GM19467 (cell line): ENCODE data around the gene ADH4.
"Not testable (repeated sequence)": the region's sequence is repeated elsewhere in the genome, so short reads cannot be mapped to it uniquely, and the experiment has no call there.

Experiments used
- ATAC-seq: cut with Tn5 transposase; IDR thresholded peaks from one replicate; pipeline ENCODE4 v1.9.1; 2021; ENCODE audit warnings: mild to moderate bottlenecking, moderate library complexity; ENCODE audit not compliant: unreplicated experiment

Gene ADH4

DNA sequence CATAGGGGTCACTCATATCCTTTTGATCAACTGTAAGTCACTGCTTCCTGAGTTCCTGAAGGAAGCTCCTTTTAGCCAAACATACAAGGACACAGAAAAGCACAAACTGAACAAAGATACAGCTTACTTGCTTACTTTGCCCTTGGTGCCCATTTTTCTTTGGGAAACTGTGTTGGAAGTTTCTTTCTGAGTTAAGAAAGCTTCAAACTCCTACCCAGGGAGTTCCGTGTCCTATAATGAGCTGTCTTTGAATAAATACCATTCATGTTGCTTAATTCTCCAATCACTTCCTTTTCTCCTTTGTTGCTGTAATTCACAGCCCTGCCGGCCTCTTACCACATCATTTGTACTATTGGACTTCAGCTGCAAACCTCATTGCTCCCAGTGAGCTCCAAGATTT, at the start of gene ADH4:
Gene ADH4, minus strand, starts transcription at position 228 of the 400 bp plus-strand sequence. Its CDS starts 75 bp downstream, at position 153.
- ATAC-seq: no peak

DNA sequence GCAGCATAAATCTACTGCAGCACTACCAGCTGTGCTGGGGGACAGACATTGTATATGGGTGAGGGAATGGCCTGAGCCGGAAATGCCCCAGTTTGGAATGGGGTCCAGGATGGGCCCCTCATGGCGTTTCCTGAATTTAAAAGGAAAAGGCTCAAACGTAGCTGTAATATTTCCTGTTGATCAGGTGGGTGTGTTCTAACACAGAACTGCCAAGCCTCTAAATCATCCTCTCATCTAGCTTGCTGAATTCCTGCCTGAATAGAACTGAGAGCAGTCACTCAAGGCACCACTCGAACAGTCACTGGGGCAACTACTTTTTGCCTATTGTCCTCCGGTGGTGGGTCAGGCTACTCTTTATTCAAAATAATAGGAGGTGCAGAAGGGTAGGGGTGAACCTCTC, 46.2 kb upstream of the ADH4 start:
- ATAC-seq: no peak

DNA sequence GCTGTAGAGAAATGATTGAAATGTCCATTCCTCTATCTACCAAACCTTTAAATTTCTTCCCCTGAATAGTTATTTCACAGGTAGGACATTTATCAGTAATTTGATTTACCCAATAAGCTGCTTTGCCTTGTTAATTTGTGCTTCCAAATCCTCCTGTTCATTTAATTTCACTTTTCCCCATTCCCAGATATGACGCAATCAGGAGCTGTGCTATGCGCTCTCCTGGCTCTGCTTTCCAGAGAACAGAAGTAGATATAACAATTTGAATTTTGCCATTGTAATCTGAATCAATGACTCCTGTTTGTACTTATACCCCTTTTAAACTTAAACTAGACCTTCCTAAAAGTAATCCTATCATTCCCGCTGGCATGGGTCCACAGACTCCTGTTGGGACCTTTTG, 45.8 kb upstream of the ADH4 start:
- not testable (repeated sequence) for ATAC-seq

DNA sequence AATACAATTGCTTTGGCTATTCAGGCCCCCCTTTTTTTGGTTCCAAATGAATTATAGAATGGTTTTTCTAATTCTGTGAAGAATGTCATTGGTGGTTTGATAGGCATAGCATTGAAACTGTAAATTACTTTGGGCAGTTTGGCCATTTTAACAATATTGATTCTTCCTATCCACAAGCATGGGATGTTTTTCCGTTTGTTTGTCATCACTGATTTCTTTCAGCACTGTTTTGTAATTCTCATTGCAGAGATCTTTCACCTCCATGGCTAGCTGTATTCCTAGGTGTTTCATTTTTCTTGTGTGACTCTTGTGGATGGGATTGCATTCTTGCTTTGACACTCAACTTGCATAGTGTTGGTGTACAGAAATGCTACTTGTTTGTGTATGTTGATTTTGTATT, 41.9 kb upstream of the ADH4 start:
- no peak for ATAC-seq

DNA sequence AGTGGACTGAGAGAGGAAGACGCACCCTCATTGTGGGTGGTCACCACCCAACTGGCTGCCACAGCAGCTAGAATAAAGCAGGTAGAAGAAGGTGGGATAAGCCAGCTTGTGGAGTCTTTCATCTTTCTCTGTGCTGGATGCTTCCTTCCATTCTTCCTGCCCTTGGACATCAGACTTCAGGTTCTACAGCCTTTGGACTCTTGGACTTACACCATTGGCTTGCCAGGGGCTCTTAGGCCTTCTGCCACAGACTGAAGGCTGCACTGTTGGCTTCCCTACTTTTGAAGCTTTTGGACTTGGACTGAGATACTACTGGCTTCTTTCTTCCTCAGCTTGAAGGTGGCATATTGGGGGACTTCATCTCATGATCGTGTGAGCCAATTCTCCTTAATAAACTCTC, 41.5 kb upstream of the ADH4 start:
- ATAC-seq: no peak

DNA sequence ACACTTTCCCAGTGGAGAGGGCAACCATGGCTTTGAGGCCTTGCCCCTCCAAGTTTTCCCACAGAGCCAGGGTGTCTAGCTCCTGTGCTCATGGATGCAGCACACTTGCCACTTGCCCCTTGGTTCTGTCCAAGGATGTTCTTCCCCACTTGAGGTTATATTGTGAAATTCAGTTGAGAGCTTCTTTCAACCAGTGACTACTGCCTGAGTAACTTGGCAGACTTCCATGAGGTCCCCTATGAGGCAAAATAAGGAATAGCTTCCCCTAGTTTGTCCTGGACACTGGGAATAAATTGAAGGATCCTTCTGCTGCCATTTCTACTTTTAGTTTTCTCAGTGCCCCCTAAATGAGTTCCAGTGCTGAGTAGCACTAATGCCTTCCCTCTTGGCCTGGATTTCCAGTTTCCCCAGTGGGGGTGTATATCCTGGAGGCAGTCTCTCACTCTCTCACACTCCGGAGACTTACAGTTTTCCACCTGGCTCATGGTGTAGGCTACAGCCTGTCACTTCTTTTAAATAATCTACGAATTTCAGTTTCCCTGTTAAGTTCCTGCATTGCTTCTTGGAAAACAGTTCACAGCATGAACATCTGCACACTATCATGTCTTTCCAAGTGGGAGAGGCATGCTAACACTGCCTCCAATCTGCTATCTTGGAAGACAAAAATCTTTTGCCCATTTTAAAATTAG, 36.4 kb upstream of the ADH4 start:
- ATAC-seq: no peak

DNA sequence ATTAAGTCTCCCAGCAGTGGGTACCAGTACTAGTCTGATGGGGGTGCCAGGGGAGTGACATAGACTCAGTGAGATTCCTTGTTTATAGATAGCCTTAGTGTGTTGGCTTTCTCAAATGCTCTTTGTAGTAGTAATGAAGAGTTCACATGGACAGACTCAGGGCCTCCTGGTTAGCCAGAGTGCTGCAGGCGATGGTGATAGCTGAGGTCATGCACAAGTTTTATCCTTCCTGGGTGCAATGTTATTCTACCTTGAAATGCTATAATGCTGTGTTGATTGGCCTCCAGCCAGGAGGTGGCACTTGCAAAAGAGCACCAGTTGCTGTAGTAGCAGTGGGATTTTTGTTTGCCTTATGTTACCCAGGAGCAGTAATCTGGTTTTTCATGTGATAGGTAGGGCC, 35.5 kb upstream of the ADH4 start:
- no peak for ATAC-seq

DNA sequence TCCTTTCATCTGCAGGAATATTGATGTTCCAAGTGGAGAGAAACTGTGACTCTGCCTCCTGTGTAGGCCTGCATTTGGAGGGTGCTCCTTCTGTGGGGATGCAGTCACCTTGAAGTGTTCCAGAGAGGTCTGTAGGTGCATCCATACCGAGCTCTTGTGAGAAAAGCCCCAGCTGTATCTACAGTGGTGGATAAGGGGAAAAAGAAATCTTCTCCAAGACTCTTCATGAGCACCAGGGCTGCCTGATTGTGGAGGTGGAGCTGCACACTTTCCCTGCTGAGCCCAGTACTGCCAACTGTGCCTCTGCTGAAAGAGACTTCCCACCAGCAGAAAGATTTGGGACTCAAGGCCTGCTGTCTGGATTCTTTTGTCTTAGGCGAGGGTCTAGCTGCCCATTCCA, 35.1 kb upstream of the ADH4 start:
- no peak for ATAC-seq

DNA sequence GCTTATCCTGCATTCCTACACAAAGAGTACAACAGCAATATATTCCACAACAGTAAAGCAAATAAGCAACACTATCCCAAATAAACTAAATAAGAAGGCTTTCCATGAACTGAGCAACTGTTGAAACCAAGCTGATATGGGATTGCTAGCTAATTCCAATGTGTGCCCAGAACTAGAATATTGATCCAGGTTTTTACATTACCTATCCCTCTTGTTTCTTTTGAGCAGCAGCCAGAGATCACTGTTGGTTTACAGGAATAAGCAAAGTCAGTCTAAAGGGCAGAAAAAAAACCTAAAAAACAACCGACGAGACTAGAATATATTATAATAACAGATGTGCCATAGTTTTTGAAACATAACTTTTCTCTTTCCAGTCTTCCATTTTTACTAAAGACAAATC, 22.4 kb upstream of the ADH4 start:
- ATAC-seq: no peak

DNA sequence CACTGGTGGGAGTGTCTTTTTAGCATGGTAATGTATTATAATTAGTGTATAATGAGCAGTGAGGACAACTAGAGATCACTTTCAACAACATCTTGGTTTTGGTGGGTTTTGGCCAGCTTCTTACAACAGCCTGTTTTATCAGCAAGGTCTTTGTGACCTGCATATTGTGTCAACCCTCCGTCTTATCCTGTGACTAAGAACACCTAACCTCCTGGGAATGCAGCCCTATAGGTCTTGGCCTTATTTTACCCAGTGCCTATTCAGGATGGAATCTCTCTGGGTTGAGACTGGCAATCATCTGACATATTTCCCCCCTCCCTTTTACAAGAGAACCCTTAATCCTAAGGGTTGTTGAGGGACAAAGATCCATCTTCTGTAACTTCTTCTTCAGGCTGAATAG, 21.9 kb upstream of the ADH4 start:
- ATAC-seq: no peak

DNA sequence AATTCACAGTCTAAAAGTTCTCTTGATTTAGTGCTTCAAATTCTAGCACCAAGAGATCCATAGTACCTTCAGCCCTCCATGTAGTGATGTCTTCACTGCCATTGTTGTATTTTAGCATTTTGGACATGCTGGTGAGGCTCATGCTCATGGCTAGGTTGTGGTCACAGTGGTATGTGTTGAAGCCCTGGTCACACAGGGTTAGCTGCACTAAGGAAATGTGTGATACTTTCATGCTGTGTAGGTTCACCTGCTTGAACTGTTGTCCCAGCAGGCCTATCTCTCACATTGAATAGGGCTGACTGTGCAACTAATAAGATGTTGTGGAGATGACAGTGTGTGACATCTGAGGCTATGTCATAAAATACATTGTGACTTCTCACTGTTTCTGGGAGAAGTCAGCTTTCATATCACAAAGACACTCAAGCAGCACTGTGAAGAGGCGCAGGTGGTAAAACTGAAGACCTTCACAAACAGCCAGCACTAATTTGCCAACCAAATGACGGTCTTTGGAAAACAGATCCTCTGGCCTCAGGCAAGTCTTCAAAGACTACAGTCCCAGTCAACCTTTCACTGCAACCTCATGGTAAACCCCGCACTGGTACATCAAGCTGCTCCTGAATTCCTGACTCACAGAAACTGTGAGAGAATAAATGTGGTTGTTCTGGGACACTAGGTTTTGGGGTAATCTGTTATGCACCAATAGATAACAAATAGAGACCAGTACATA, 17.4 kb upstream of the ADH4 start:
- ATAC-seq: no peak

DNA sequence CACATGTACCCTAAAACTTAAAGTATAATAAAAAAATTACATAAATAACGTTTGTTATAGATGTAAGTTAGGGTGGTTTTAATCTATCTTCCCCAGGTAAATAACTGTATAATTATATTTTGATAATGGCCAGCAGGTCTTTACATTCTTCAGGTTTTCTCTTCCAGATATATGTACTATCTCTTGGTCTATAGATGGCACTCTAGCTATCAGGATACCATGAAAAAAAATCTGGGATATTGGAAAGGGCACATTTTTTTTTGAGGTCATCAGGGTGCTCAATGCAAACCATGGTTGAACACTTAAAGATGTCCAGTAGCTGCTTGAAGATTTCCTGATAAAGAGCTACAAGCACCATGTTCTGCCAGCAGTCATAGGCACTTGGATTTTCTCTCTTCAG, 15.6 kb upstream of the ADH4 start:
- no peak for ATAC-seq

DNA sequence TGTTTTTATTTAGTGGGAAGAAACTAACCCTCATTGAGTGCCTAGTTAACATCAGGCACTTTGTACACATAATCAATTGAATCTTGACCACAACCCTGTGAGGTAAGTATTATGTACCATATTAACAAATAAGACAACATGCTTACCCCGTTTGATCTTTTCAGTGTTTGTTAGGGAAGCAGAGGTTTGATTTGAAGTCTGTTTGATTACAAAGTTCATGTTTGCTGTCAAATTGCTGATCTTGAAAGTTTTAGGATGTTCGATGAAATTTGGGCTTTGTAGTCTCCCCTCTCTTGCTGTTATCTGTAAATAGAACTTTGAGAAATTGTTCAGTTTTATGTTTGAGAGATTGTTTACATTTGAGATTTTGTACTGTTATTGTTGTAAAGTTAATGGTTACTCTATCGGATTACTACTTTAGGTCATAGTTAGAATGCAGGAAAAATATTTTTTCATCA, 13.4 kb upstream of the ADH4 start:
- ATAC-seq: no peak

DNA sequence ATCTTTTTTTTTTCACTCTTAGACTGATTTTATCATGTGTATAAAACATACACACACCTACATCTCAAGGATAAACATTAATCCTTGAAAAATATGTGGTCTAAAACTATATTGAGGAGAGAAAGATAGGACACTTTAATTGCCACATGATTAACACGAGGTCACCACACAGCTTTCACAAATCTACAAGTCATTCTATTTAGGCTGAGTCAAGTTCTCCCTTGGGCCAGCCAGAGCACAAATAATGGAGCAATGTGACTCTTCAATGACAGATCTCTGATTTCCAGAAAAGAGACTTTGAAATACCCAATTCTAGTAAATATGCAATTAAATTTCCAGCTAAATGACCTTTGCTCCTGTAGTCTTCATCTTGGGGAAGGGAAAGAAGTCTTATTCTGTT, 12.9 kb upstream of the ADH4 start:
- ATAC-seq: no peak

DNA sequence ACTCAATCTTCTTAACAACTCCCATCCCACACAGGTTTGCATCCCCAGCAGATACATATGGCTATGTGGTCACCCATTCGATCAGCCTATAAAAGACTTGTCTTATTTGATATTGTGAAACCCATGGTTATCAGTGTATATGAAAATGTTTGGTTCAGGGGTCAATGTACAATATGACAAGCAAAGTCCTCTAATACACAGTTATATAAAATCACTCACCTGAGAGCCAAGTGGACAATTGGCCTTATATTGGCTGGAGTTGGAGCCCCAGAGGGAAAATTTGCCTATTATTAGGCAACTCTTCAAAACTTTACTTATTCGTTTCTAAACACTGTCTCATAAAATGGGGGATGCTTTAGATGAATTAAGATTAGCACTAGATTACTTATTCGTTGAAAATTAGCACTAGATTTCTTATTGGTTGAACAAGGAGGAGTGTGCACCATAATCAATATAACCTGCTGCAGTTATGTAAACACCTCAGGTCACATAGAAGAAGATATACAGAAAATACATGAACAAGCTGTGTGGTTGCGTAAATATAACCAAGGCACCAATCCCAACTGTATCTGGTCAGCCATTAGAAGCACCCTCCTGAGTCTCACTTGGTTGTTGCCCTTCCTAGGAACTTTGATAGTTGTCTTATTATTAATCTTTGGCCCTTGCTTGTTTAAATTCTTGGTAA, 10.7 kb upstream of the ADH4 start:
- no peak for ATAC-seq

DNA sequence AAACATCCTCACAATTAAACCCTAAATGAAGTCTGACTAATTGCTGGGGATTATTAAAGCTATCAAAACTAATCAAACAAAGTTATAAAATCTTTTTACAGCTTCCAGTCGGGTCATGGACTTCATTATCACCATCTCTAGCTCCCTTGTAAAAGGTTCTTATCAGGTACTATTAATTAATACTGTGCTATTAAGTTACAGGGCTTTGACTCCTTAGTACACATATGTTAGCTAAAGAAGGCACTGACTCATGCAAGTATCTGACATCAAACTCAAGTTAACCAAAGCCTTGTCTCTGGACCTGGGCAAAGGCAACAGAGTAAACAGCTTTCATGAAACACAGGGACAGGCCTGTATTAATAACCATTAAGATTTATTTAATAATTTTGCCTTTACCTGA, 7.9 kb upstream of the ADH4 start:
- ATAC-seq: no peak

DNA sequence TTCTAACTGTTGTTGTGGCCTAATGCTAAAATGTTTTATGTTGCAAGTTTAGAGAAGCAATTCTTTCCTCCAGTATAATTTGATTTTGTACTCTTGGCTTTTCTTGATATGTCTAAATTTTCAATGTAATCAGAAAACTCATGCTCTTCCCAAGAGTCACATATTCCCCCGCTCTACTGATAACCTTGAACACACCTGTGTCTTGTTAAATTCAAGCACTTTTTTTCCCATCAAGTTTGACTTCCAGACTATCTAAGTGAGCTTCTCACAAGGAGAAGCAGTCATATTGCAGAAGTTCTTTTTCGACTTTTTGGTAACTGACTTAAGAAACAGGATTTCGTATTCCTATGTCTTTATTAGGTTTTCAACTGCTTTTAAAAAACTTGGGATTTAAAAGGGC, 7.4 kb upstream of the ADH4 start:
- ATAC-seq: no peak

DNA sequence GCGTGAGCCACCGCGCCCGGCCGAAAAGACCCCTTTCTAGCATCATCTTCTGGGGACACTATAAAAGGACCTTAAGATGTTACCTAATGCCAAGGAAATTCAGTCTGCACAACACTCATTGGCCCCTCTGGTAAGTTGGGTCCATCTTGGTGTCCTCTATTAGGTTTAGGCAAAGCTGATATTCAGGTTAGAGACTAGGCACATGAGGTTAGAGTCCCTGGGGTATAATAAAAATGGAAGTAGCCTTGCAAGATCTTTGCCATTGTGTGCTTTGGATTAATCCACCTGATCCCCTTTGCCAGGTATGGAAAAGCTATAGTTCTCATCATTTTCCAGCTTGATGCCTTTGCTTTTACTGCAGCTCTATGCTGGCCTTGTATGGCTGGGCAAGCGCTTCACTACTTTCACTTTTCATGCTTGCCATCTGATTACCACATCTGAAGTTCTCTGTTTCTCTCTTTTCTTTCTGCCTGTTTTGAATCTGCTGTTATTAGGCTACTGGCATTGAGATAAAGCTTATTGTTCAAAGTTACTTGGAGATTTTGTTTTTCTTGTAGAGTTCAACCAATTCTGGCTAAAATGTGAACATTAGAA, 5.4 kb upstream of the ADH4 start:
- no peak for ATAC-seq

DNA sequence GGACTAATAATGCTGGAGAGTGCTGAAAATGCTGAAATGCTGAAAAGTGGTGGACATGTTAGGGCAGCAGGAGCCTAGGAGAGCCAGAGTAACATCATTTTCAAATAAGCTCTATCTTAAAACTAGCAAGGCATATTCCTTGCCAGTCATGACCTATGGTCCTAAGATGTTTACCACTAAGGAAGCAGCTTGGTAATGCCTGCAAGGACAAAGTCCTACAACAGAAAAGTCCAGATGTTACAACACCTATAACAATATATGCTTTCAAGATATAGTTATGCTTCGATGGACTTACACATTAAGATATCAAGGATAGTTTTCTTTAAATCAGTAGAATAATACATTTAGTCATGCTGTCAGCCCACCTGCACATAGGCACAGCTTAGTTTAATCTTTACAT, 4.5 kb upstream of the ADH4 start:
- no peak for ATAC-seq

DNA sequence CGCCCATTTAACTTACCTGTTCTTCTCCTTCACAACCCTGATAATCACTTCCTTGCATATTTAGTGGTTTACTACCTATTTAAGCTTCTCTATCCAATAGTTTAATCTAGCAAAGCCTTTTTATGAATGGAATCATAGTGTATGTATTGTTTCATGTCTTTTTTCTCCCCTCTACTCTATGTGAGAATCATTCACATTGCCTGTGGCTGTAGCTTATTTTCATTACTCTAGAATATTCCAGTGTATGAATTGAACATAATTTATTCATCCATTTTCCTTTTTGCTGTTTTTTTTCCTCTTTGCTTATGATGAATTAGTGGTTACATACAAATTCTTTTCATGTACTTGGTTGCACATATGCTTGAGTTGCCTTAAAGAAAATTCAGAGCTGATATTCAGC, 490 bp upstream of the ADH4 start:
- no peak for ATAC-seq

DNA sequence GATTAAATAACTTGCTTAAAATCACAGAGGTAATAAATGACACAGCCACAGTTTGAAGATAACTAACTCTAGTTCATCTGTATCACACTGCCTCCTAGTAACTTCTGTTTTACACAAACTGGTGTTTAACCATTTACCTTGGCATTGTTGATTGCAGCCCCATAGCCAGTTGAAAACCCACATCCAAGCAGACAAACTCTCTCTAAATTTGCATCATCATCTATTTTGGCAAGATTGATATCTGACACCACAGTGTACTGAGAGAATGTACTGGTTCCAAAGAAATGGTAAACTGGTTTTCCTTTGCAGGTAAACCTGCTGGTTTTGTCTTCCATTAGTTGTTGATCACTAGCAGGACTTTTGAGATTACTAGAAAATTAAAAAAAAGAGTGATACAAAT, 7.8 kb downstream of the ADH4 start:
- ATAC-seq: no peak
